ENCODE results near the gene TNIP2.
"Not testable (repeated sequence)": the region's sequence is repeated elsewhere in the genome, so short reads cannot be mapped to it uniquely, and the experiment has no call there.

TNIP2 gene

DNA sequence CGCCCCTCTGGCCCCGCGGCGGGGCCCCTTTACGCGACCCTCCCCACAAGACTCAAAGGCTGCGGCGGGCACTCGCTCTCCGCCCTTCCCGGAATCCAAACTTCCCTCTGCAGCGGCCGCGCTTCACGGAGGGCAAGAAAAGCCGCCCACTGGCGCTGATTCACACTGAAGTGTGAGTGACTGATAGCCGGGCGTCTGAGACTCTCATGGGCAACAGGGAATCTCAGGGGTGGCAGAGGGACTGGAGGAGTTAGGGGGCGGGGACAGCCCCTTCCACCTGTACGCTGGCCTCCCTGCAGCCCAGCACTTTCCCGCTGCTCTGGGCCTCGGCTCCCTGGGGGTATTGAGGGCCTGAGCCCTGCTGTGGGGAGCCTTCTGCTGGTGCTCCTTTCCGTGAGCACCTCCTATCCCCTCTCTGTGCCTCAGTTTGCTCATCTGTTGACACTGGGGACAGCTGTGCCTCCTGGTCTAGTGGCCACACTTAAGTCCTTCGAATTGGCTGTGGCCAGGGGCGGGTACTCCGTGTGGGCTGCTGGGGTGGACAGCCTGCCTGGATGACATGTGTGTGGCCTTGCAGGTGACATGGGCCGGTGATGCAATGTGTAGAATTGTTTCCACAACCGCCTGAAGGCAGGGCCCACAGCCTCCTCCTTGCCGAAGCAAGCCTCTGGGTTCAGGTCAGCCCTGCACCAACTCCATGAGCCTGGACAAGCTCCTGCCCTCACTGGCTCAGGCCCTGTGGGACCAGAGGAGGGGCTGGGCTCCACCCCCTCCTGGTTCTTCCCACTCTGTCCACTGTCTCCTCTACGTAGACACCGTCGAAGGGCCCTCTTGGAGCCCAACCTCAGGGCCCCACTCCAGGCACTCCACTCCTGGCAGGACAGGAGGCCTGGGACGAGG lies 37.7 kb upstream of the TNIP2 start:
- peak; percentile 44 for DNase-seq

DNA sequence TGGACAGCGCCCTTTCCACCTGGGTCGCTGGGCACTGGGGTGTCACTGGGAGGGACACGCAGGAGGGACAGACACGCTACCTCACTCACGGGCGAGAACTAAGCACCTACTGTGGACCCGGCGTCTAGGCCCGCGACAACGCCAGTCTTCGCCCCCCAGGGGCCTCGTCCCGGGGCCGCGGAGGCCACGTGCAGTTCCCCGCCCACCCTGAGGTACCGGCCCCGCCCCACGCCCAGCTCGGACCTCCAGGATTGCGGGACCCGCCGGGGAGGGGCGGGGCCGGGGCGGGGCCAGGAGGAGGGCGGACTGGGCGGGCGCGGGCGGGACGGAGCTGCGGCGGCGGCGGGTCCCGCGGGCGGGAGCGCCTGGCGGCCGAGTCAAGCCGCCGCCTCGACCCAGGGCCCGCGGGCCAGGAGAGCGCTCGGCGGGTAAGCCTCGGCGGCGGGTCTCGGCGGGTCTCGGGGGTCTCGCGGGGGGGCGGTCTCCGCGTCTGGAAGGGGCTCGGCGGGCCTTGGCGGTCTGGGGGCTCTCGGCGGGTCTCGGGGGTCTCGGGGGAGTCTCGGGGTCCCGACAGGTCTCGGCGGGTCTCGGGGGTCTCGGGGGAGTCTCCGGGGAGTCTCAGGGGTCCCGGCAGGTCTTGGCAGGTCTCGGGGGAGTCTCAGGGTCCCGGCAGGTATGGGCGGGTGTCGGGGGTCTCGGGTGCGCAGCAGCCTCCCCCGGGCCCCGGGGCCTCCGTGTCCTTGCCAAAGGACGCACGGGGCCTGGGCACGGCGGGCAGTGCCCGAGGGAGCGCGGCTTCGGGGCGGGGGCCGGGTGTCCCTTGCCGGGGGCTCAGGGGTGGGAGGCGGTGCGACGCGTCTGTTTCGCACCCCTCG lies 36.8 kb upstream of the TNIP2 start, which contains the start of gene SH3BP2:
Gene SH3BP2, plus strand, starts transcription at position 375 of the 875 bp plus-strand sequence. CDS start 27,533 bp downstream, outside the sequence.
- DNase-seq: peak; percentile 71

DNA sequence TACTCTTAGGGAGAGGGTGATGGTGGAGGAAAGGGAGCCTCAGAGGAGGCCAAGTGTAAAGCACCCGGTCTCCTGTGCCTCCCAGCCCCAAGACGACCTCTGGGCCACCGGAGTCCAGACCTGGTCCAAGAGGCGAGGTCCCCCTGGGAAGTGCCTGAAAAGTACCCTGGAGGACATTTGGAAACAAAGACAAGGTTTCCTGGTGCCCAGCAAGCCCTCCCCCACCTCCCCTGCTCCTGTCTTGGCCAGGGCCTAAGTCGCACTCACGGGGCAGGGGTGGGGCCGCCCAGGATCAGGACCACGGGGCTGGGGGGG lies 36.2 kb upstream of the TNIP2 start:
- no peak for DNase-seq

DNA sequence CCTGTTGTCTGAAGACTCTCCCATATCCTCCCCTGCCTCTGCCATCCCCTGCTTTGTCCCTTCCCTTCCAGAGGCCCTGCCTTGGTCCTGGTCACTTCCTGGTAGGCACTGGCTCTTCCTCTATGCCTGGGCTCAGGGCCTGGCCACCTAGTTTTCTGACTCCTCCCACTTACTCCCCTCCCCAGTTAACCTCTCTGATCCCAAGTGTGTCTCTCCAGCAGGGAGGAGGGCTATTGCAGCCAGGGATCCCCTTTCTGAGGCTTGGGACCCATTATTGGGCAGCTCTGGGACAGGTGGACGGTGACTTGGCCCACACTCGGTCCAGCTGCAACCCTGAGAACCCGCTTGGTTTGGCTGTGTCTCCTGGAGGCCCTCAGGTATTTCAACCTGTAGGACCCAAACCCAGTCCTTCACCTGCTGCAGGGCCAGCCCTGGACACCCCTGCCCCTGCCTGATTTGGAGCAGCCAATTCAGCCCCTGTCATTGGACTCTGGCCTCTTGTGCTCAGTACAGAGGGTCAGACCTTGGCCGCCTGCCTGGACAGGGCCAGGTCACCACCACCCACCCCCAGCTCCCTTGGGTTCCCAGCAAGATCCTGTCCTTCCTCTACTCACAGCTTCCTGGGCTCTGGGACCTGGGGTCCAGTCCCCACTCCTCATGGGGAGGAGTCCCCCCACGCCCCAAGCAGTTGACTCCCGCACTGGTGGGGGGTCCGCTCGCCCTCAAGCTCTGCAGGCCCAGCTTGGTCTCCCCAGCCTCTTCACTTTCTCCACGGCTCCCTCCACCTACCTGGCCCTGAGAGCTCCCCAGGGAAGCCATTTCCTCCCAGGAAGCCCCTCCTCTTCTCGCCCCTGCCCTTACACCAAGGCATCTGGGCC lies 35.6 kb upstream of the TNIP2 start:
- no peak for DNase-seq

DNA sequence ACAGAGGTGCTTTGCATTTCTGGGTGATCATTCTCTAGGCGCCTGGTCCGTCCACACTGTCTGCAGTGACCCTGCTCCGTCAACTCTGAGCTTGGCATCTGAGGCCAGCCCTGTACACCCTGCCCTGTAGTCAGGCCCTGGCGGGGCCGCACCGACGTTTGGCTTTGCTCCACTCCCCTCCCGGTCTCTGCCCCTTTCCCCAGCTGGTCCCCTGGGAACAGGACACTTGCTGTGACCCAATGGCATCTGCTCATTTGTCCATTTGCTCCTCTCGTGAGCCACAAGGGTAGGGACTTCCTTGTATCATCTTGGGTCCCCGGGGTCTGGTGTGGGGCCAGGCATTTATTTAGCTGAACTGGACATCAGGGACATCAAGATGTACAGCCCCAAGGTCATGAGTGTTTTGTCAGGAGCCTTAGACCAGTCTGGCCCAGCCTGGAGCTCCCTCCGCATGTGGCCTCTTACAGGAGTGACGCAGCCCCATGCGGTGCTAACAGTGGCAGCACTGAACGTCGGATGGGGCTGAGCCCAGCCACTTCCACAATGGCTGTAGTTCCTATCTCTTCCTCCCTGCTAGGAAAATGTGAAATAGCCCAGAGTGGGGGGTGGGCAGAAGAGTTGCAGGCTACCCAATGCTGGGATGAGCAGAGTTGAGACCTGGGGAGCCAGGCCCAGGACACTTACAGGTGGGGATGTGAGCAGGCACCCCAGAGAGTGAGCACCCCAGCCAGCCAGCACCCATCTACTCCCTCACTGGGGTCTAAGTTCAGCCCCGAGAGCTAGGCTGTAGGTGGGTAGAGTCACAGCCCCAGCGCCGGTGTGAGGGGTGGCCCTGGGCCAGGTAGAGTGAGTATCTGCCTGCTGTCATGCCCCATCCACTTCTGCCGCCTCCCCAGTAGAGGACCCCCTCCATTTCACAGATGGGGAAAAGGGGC lies 34.7 kb upstream of the TNIP2 start:
- DNase-seq: no peak

DNA sequence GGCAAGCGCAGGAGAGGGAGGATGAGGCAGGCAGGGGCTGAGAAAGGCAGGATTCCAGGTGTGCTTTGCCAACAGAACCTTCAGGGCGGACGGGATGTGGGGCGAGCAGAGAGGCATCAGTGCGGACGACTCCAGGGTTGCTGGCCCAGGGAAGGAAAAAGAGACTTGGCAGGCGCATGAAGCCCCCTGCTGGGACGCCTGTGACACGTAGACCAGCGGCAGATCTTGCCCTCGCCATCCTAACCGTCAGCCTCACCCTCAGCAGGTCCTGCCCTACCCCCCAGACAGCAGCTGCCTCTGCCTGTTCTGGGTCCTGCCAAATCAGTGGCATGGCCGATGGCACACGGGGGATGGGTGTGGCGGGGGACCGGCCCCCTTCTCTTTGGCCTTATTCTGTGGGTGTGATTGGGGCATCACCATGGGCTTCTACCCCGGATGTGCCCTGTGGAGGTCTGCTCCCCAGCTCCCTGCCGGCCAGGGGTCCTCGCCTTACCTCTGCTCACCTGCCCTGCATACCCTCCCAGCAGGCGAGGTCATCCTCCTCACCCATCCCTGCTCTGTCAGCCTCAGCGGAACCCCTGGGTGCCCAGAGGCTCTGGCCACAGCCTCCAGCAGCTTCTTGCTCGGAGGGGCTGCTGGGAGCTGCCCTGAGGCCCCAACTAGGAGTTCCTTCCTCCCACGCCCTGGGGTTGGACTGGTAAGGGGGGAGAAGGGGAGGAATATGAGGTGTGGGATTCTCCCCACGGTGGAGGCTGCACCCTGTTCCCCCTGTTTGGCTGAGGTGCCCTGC lies 33.9 kb upstream of the TNIP2 start:
- no peak for DNase-seq

DNA sequence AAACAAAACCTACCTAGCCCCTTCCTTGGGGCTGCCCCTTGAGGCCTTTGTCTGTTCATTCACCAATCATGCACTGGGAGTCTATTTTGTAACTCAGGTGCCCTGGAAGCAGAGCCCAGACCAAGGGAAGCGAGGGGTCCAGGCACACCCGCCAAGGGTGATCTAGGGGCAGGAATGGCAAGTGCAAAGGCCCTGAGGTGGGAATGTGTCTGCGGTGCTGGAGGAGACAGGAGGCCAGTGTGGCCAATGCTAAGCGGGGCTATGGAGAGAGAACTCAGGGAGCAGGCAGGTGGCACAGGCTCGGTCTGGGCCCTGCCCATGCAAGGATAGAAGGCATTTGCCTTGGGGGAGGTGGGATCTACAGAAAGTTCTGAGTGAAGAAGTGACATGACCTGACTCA lies 33.2 kb upstream of the TNIP2 start:
- no peak for DNase-seq

DNA sequence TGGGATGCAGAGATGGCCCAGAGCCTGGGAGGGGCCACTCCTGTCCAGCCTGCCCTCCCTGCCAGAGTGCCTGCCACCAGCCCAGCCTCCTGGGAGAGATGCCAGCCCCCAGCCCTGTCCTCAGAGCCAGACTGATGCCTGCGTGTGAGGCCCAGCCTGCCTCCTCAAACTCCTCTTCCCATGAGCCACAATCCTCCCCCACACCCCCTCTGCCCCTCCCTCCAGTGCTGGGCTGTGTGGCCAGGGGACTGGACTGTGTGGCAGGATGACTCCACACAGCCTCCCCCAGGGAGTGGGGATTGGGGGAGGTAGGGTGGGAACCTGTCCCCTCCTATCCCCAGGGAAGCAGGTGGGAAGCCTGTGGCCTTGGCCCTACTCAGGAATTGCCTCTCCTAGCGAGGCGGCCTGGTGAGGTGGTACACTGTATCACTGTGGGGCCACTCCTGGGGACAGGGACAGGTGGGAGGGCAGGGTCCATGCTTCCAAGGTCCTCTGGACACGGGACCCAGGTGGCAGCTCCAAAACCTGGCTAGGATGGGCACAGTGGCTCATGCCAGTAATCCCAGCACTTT lies 32.5 kb upstream of the TNIP2 start:
- no peak for DNase-seq

DNA sequence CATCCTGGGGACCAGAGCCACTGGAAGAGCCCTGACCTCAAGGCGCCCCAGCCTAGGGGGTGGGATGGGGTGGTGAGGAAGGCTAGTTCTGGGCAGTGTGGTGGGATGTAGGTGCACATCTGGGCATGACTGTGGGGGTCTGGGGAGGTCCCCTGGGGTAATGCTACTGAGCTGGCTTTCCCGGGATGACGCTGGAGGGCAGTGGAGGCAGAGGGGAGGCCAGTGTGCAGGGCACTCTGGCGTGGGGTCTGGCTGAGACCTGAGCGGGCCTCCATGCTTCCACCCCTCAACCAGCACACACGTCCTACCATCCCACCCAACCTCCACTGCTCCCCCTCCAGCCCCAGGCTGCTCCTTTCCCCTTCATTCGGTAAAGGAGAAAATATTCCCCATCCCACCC lies 32.0 kb upstream of the TNIP2 start:
- no peak for DNase-seq

DNA sequence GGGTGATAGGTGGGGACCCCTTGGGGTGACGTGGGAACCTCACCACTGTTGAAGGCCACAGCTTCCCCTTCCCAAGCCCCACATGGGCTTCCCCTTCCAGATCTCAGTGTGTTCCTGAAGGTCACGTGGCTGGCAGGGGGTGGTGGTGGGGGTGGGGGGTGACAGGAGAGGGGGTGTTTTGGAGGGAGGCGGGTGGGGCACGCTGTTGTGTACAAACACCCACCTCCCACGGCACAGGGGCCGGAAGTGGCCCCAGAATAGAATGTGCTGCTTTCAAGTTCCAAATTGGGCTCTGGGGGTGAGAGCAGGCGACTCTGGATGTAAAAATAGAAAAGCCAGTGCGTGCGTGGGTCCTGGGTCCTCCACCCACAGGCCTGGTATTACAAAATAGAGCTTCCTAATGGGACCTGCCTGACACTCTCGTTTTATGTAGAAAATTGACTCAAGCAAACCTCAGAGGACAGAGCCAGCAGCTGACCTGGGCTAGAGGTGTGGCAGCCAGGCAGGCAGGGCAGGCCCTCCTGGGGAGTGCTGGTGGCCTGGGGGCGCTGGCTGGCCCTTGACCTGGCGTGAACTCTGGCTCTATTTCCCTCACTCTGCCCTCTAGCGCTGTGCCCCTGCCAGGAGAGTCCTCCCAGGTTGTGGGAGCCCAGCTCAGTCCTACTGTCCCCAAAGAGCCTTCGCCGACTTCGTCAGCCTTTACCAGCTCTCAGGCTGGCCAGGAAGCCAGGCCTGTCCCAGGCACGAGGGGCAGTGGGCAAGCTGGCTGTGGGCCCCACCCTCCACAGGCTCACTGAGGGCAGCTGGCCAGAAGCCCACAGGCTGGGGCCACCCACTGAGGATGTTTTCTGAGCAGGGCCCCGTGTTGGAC lies 31.3 kb upstream of the TNIP2 start:
- no peak for DNase-seq

DNA sequence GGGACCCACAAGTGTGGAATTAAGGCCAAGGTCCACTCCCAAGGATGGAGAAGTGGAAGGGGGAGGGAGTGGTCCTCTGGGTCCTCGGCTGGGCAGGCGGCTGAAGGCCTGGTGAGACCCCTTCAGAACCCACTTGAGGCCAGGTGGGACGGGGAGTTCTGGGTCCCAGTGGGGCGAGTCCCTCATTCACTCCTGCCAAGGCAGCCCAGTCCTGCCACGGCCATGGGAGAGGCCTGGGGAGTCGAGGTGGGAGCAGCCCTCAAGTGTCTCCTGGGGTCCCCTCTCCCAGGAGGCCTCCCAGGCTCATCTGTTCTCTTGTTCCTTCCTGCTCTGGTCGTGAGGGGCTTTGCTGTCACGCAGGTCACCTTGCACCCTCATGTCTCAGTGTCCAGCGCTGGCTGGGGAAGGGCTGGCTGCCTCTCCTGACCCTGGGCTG lies 30.7 kb upstream of the TNIP2 start:
- no peak for DNase-seq

DNA sequence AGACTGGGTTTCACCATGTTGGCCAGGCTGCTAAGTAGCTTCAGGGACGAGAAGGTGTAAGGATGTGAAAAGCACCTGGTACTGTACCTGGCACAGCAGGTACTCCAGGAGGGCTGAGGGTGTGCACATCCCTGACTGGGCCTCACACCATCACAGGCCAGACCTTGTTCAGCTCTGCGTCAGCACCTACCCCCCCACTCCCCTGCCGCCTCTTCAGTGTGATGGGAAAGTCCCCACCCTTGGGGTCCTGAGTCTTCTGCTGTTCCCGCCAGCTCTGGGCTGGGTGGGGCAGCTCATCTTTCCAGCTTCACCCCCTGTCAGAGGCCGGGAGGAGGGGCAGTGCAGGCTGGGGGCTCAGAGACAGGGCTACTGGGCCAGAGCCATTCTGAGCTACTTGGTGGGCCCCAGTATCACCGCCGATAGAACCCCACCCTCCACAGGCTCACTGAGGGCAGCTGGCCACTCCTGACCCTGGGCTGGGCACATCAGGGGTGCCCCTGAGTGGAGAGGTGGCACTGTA lies 30.1 kb upstream of the TNIP2 start:
- DNase-seq: no peak

DNA sequence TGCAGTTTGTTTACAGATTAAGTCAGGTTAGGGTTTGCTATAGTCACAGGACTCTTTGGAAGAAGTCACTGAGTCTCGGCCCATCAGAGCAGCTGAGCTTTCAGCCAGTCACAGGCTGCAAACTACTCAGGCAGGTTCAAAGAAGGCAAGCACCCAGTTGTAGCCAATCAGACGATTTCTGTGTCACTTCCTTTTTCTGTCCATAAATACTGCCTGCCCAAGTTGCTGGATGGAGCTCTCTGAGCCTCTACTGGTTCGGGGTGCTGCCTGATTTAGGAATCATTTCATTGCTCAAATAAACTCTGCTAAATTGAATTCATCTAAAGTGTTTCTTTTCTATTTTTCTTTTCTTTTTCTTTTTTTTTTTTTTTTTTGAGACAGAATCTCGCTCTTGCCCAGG lies 29.5 kb upstream of the TNIP2 start:
- DNase-seq: no peak

DNA sequence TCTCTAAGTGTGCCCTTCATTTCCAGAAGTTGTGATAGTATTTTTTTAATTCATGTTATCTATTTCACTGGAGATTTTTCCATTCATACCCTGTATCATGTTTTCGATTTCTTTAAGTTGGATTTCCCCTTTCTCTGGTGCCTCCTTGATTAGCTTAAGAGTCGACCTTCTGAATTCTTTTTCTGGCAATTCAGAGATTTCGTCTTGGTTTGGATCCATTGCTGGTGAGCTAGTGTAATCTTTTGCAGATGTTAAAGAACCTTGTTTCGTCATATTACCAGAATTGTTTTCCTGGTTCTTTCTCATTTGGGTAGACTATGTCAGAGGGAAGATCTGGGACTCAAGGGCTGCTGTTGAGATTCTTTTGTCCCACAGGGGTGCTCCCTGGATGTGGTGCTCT lies 27.7 kb upstream of the TNIP2 start:
- no peak for DNase-seq

DNA sequence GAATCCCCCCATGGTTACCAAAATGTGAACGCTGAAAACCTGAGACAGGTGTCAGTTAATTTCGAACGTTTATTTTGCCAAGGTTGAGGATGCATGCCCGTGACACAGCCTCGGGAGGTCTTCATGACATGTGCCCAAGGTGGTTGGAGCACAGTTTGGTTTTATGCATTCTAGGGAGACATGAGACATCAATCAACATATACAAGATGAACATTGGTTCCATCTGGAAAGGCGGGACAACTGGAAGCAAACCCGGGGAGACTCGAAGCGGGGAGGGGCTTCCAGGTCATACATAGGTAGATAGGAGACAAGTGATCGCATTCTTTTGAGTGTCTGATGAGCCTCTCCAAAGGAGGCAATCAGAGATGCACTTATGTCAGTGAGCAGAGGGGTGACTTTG lies 25.8 kb upstream of the TNIP2 start:
- no peak for DNase-seq

DNA sequence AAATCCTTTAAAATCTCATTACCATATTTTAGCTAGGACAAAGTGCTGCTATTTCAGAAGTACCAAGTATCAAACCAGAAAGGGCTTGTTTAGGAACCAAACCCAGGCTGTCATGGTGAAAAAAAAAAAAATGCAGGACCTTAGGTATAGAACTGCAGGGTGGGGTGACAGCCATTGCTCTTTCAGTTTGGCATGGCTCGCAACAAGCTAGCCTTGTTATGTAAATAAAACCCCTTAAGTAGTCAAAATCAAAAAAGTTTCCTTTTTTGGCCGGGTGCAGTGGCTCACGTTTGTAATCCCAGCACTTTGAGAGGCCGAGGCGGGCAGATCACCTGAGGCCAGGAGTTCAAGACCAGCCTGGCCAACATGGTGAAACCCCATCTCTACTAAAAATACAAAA lies 24.5 kb upstream of the TNIP2 start:
- DNase-seq: not testable (repeated sequence)

DNA sequence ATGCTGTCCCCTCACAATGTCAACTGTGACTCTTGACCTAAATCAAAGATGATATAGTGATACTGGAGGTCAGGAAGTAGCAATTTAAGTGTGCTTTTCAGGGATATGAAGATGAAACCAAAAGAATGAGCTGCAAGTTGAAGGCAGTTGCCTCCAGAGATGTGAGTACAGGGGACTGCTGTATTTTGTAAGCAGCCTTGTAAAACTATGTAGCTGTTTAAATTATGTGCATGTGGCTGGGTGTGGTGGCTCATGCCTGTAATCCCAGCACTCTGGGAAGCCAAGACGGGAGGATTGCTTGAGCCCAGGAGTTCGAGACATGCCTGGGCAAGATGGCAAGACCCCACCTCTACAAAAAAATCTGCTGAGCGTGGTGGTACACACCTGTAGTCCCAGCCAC lies 15.1 kb upstream of the TNIP2 start:
- DNase-seq: no peak

DNA sequence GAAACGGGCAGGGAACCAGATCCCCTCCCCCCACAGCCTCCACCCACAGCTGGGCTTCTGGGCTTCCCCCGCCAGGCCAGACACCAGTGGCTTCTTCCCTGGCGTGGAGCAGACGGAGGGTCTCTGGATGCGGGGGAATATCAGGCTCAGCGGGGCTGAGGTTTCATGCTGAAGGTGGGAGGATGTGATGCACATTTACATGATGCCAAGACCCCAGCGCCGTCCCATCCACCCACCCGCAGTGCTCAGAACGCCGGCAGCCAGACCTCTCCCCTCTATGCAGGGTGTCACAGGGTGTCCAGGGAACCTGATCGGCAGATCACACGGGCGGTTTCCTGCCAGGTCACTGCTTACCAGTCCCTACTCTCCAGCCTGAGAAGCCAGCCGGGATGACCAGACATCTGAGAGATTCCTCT lies 12.8 kb upstream of the TNIP2 start:
- no peak for DNase-seq

DNA sequence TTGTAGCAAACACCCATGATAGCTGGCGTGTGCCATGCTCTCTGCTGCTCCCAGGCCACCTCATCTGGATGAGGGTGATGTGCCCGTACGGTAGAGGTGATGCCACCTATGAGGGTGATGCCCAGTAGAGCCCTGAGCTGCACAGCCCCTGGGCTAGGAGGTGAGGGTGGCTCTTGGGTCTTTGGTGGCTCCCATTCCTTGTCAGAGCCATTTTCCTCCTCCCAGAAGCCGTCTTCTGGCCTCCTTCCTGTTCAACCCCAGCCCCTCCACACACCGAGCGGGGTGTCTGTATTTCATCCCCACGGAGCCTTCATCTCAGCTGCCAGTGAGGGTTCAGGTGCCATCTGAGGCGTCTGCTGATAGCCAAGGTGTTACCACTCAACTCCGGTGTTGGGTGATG lies 12.0 kb upstream of the TNIP2 start:
- no peak for DNase-seq

All from fibroblast of upper back skin (primary cell).